GM12878 (cell line): Measurements from ENCODE around the gene PAOX. TPM values are rescaled to one million over a fixed set of nuclear protein-coding genes. Genes with fewer than 3 reads are reported as not detected.

ENCODE experiments used
- ATAC-seq: fragments of 200-7000 bp; cut with Tn5 transposase; 3 replicates; pipeline ENCODE4 v1.9.1; 2020; ENCODE audit warnings: mild to moderate bottlenecking, moderate library complexity
- BruUV-seq: library from RNA; stranded (reverse); fragments of 400-500 nt; replicated peaks from 2 replicates; lab custom pipeline; 2021; lab: Mats Ljungman, UMichigan
- CTCF ChIA-PET: fragments of 300-600 bp; sonication (Branson Sonifier 250); formaldehyde crosslinking; extraction: SDS; loops from one replicate; lab custom pipeline; 2021; ENCODE audit warnings: inconsistent platforms; lab: Yijun Ruan, JAX
- POLR2A ChIA-PET: fragments of 350-600 bp; formaldehyde crosslinking; extraction: SDS; loops from one replicate; lab custom pipeline; 2021; ENCODE audit warnings: inconsistent platforms; lab: Charles Lee
- RAD21 ChIA-PET: fragments of 300-600 bp; sonication (Branson Sonifier 250); formaldehyde crosslinking; loops from one replicate; lab custom pipeline; 2023; ENCODE audit warnings: antibody characterized with exemption; ENCODE audit not compliant: unreplicated experiment; lab: Charles Lee
- SMC1A ChIA-PET: fragments of 300-600 bp; sonication (Branson Sonifier 250); formaldehyde crosslinking; loops from one replicate; lab custom pipeline; 2023; ENCODE audit not compliant: unreplicated experiment, uncharacterized antibody; lab: Charles Lee
- DNase-seq: peaks from one replicate; pipeline ENCODE4 v3.0.0-alpha.2; 2011; ENCODE audit warnings: low read depth, low spot score
- FAIRE-seq: peaks from 3 replicates; lab custom pipeline; 2011; peaks lifted over from hg19 to GRCh38; lab: Jason Lieb, UNC
- H2AFZ ChIP-seq: 2 replicates; pipeline ENCODE4 v1.6.0; 2011; ENCODE audit warnings: low read depth, low read length, control low read depth; ENCODE audit not compliant: control insufficient read depth
- H3K27ac ChIP-seq: 2 replicates; pipeline ENCODE4 v1.5.1; 2011; ENCODE audit warnings: control low read depth; ENCODE audit not compliant: control insufficient read depth, insufficient read depth
- H3K27me3 ChIP-seq, 2 experiments: replicated peaks in 1 of 2; 2 replicates each; pipeline versions ENCODE4 v1.6.0 to v1.6.1; 2011; ENCODE audit warnings: low read length in 1 of 2; ENCODE audit not compliant: control insufficient read depth in 2 of 2, insufficient read depth in 2 of 2
- H3K36me3 ChIP-seq, 2 experiments: 2 replicates each; pipeline ENCODE4 v1.5.1; 2011; ENCODE audit warnings: low read length in 1 of 2; ENCODE audit not compliant: control insufficient read depth in 2 of 2, insufficient read depth in 2 of 2
- H3K4me1 ChIP-seq: 2 replicates; pipeline ENCODE4 v1.6.1; 2011; ENCODE audit warnings: mild to moderate bottlenecking, low read length, moderate library complexity, mixed read lengths; ENCODE audit not compliant: control insufficient read depth, insufficient read depth
- H3K4me2 ChIP-seq: 2 replicates; pipeline ENCODE4 v1.6.0; 2011; ENCODE audit warnings: control low read depth; ENCODE audit not compliant: control insufficient read depth, insufficient read depth
- H3K4me3 ChIP-seq: fragments of 200-600 bp; sonication (generic); 2 replicates; pipeline ENCODE4 v1.5.1; 2016
- H3K79me2 ChIP-seq: 2 replicates; pipeline ENCODE4 v1.6.0; 2011; ENCODE audit warnings: low read length; ENCODE audit not compliant: control insufficient read depth, insufficient read depth
- H3K9ac ChIP-seq: 2 replicates; pipeline ENCODE4 v1.8.0; 2011; ENCODE audit warnings: low read length, control low read depth, mixed read lengths; ENCODE audit not compliant: control insufficient read depth, insufficient read depth
- H3K9me3 ChIP-seq: replicated peaks from 3 replicates; pipeline ENCODE4 v1.5.1; 2011; ENCODE audit warnings: mild to moderate bottlenecking, low read length; ENCODE audit not compliant: control insufficient read depth, insufficient read depth
- H4K20me1 ChIP-seq: 2 replicates; pipeline ENCODE4 v1.6.0; 2011; ENCODE audit not compliant: control insufficient read depth, insufficient read depth
- CEBPB ChIP-seq, 2 experiments: fragments of 150-350 bp in 1 of 2; IDR thresholded peaks; 2 replicates each; pipeline ENCODE4 v1.6.1; 2012 to 2014; ENCODE audit warnings: low read depth in 2 of 2, low read length in 2 of 2, borderline replicate concordance in 1 of 2, inconsistent platforms in 1 of 2
- CHD4 ChIP-seq: fragments of 200-600 bp; sonication (generic); IDR thresholded peaks from 2 replicates; pipeline ENCODE4 v1.6.1; 2016; ENCODE audit warnings: mild to moderate bottlenecking
- E2F4 ChIP-seq: IDR thresholded peaks from 2 replicates; pipeline ENCODE4 v1.6.1; 2012; ENCODE audit warnings: low read depth, low read length, improper control_type of control experiment
- FOS ChIP-seq: IDR thresholded peaks from 3 replicates; pipeline ENCODE4 v1.6.1; 2011; ENCODE audit warnings: borderline replicate concordance; ENCODE audit not compliant: insufficient read length; ENCODE audit errors: extremely low read depth
- HCFC1 ChIP-seq: fragments of 150-350 bp; IDR thresholded peaks from 2 replicates; pipeline ENCODE4 v1.6.1; 2014; ENCODE audit warnings: low read length
- JUNB ChIP-seq: IDR thresholded peaks from 2 replicates; pipeline ENCODE4 v1.6.1; 2016; ENCODE audit warnings: antibody characterized with exemption, mild to moderate bottlenecking
- NFXL1 ChIP-seq: fragments of 450-650 bp; IDR thresholded peaks from 2 replicates; pipeline ENCODE4 v1.6.1; 2017; ENCODE audit warnings: antibody characterized with exemption, mild to moderate bottlenecking, borderline replicate concordance
- POLR2A ChIP-seq: IDR thresholded peaks from 2 replicates; pipeline ENCODE4 v1.6.1; 2011; ENCODE audit warnings: low read depth, mild to moderate bottlenecking, low read length
- RAD51 ChIP-seq: fragments of 450-650 bp; IDR thresholded peaks from 2 replicates; pipeline ENCODE4 v1.6.1; 2016; ENCODE audit warnings: moderate library complexity, mild to moderate bottlenecking, inconsistent platforms
- RBBP5 ChIP-seq: fragments of 200-600 bp; sonication (generic); conservative IDR thresholded peaks from 2 replicates; pipeline ENCODE4 v1.6.1; 2016
- TCF3 ChIP-seq: IDR thresholded peaks from 2 replicates; pipeline ENCODE4 v1.6.1; 2012; ENCODE audit warnings: low read depth, mild to moderate bottlenecking, low read length, borderline replicate concordance; ENCODE audit not compliant: insufficient read depth
- WGBS: methylation state at CpG from one replicate; pipeline ENCODE4 v1.1.6; 2016; ENCODE audit warnings: low lambda C conversion rate; ENCODE audit not compliant: insufficient replicate concordance, insufficient coverage; ENCODE audit errors: missing lambda C conversion rate; 5-methylcytosine and 5-hydroxymethylcytosine counted together
- in situ Hi-C: fragments of 300-500 bp; cut with MboI; formaldehyde crosslinking; loops from 9 replicates; pipeline ENCODE4 v1.14.3; 2018; ENCODE audit warnings: mixed read lengths
- intact Hi-C: fragments of 100-400 bp; cut with micrococcal nuclease; formaldehyde crosslinking; loops from one replicate; pipeline ENCODE4 v1.14.2; 2022; ENCODE audit not compliant: unreplicated experiment
- polyA plus RNA-seq, 11 experiments: library from polyadenylated mRNA; depleted of rRNA in 4 of 11; unstranded in 6 of 11; stranded (reverse) in 5 of 11; fragments of >200 nt; fragmentation: Nextera tagmentation in 4 of 11; fragmentation: Illumina TruSeq in 1 of 11; extraction: Ambion mirVana in 4 of 11; extraction: Trizol in 1 of 11; gene quantifications; 1 replicate in 1 of 11; 2 replicates in 10 of 11; pipeline versions ENCODE4 v1.2.1 to v1.2.3, GENCODE V29; 2011 to 2016; ENCODE audit warnings: inconsistent platforms in 2 of 11, missing spikeins in 2 of 11, low read depth in 1 of 11
- total RNA-seq, 4 experiments: library from RNA; depleted of rRNA in 3 of 4; stranded (reverse); fragments of >200 nt in 3 of 4; fragmentation: Illumina TruSeq in 1 of 4; extraction: Trizol in 1 of 4; gene quantifications; 2 replicates each; pipeline versions ENCODE4 v1.2.1 to v1.2.3, GENCODE V29; 2013 to 2021

The PAOX gene
- total and polyA plus RNA-seq, 10 of the 15 experiments (the other 5 are each of a cell fraction or from before 2014, with no cell fraction given), result 1.2 to 22.2 (median 10.5) TPM

- CTCF ChIA-PET, result no interaction called here
- Histone ChIP-seq H3K4me2 (no peak overlapping the region), H3K4me3 (no peak overlapping the region), H3K36me3 (no peaks in the 10 kb centered on the region), H3K27ac (no peak overlapping the region), H4K20me1 (no peaks in the 10 kb centered on the region), H3K4me1 (no peaks in the 10 kb centered on the region), H3K9ac (no peak overlapping the region), H3K79me2 (no peaks in the 10 kb centered on the region; the same call in 1 of the 2 replicates), H3K27me3 (no peaks in the 10 kb centered on the region), H2AFZ (no peak overlapping the region), H3K9me3 (no peaks in the 10 kb centered on the region)
- no TSS peak for BruUV-seq
- ATAC-seq (no peak), FAIRE-seq (no peak), DNase-seq (no peak)
- RAD21 ChIA-PET, result interaction anchor here (1.2 kb wide), 1 partner anchor 46 kb away, joined by 3 read pairs; no protein-coding TSS in a partner anchor
- TF ChIP-seq CHD4 (no peak), NFXL1 (no peak), RBBP5 (no peak), JUNB (no peak), POLR2A (no peak), E2F4 (no peak), HCFC1 (no peak), TCF3 (no peak), CEBPB (IDR thresholded peaks at IDR 0.05; ENCODE audit: borderline replicate concordance in 1 of 2, low read depth in 2 of 2, low read length in 2 of 2) (no peak), RAD51 (no peak), FOS (no peak)
- SMC1A ChIA-PET, result interaction anchor here (1.0 kb wide), 1 partner anchor 25 kb away, joined by 3 read pairs; no protein-coding TSS in a partner anchor
- intact Hi-C loops, result no loop called here
- POLR2A ChIA-PET, result interaction anchor here (0.7 kb wide), 1 partner anchor 32 kb away, joined by 3 read pairs; no protein-coding TSS in a partner anchor
- in situ Hi-C loops, result no loop called here
- WGBS, result 86% methylated on average over 6 of the region's 6 CpGs
Measured at GRCh38 chr10:133355266-133355665, 23.8 kb upstream of the PAOX start.
